PC-3 (cell line): ENCODE measurements around the gene TLN1. TPM values are rescaled to one million over a fixed set of nuclear protein-coding genes. Genes with fewer than 3 reads are reported as not detected.

Experiments used
- ATAC-seq: fragments of 200-7000 bp; cut with Tn5 transposase; 2 replicates; pipeline ENCODE4 v1.9.1; 2020; ENCODE audit warnings: mild to moderate bottlenecking, moderate library complexity
- BruUV-seq: library from RNA; stranded (reverse); fragments of 400-500 nt; replicated peaks from 2 replicates; lab custom pipeline; 2021; lab: Mats Ljungman, UMichigan
- CTCF ChIA-PET: fragments of 300-600 bp; sonication (Branson Sonifier 250); formaldehyde crosslinking; loops from one replicate; lab custom pipeline; 2022; ENCODE audit warnings: antibody characterized with exemption; lab: Charles Lee
- POLR2A ChIA-PET: fragments of 300-600 bp; sonication (Branson Sonifier 250); formaldehyde crosslinking; loops from one replicate; lab custom pipeline; 2022; ENCODE audit warnings: antibody characterized with exemption; ENCODE audit not compliant: unreplicated experiment; lab: Charles Lee
- DNase-seq: peaks from one replicate; pipeline ENCODE4 v3.0.0-alpha.2; 2015
- H2AFZ ChIP-seq: fragments of 300-600 bp; sonication (generic); 2 replicates; pipeline ENCODE4 v1.6.0; 2016; ENCODE audit warnings: antibody characterized with exemption, low read length
- H3F3A ChIP-seq: fragments of 300-600 bp; sonication (generic); one replicate; pipeline ENCODE4 v1.6.0; 2017; ENCODE audit warnings: antibody characterized with exemption, low read length, control low read depth, mild to moderate bottlenecking; ENCODE audit not compliant: unreplicated experiment
- H3K27ac ChIP-seq: fragments of 300-600 bp; sonication (generic); 2 replicates; pipeline ENCODE4 v1.5.1; 2016; ENCODE audit warnings: mild to moderate bottlenecking, low read length
- H3K27me3 ChIP-seq: fragments of 300-600 bp; sonication (generic); 2 replicates; pipeline ENCODE4 v1.6.1; 2016; ENCODE audit warnings: low read length, mixed read lengths
- H3K36me3 ChIP-seq: fragments of 300-600 bp; sonication (generic); 2 replicates; pipeline ENCODE4 v1.6.1; 2016; ENCODE audit warnings: low read depth, mixed run types, low read length, mixed read lengths
- H3K4me1 ChIP-seq: fragments of 300-600 bp; sonication (generic); 2 replicates; pipeline ENCODE4 v1.5.1; 2016; ENCODE audit warnings: low read length; ENCODE audit not compliant: insufficient read depth
- H3K4me2 ChIP-seq: fragments of 300-600 bp; sonication (generic); 2 replicates; pipeline ENCODE4 v1.6.0; 2016; ENCODE audit warnings: low read length
- H3K4me3 ChIP-seq: fragments of 300-600 bp; sonication (generic); 2 replicates; pipeline ENCODE4 v1.5.1; 2016; ENCODE audit warnings: mild to moderate bottlenecking, low read length, mixed read lengths
- H3K79me2 ChIP-seq: fragments of 300-600 bp; sonication (generic); 2 replicates; pipeline ENCODE4 v1.6.1; 2017; ENCODE audit warnings: low read length, mixed read lengths
- H3K9ac ChIP-seq: fragments of 300-600 bp; sonication (generic); 2 replicates; pipeline ENCODE4 v1.6.0; 2016; ENCODE audit warnings: mild to moderate bottlenecking, low read length
- H3K9me2 ChIP-seq: fragments of 300-600 bp; sonication (generic); replicated peaks from 2 replicates; pipeline ENCODE4 v1.6.1; 2016; ENCODE audit warnings: mixed run types, low read length, mixed read lengths
- H3K9me3 ChIP-seq: fragments of 300-600 bp; sonication (generic); 2 replicates; pipeline ENCODE4 v1.6.1; 2016; ENCODE audit warnings: low read length, mixed read lengths
- H4K20me1 ChIP-seq: fragments of 300-600 bp; sonication (generic); 2 replicates; pipeline ENCODE4 v1.6.1; 2016; ENCODE audit warnings: low read length, mixed read lengths
- EZH2 ChIP-seq: fragments of 300-600 bp; sonication (generic); IDR thresholded peaks from one replicate; pipeline ENCODE4 v1.6.1; 2017; ENCODE audit warnings: antibody characterized with exemption, mild to moderate bottlenecking, low read length; ENCODE audit not compliant: unreplicated experiment
- EZH2phosphoT487 ChIP-seq: fragments of 300-600 bp; sonication (generic); IDR thresholded peaks from 2 replicates; pipeline ENCODE4 v1.6.1; 2018; ENCODE audit warnings: mild to moderate bottlenecking, antibody characterized with exemption, low read length, borderline replicate concordance
- intact Hi-C: fragments of 100-400 bp; cut with micrococcal nuclease; formaldehyde crosslinking; loops from 2 replicates; pipeline ENCODE4 v1.9.0; 2023
- total RNA-seq: library from RNA; depleted of rRNA; stranded (reverse); fragments of >200 nt; gene quantifications from 2 replicates; pipeline ENCODE4 v1.2.3, GENCODE V29; 2014
- TF ChIP-seq, protein P1 (sequence below): fragments of 300-600 bp; sonication (generic); conservative IDR thresholded peaks from 2 replicates; pipeline ENCODE4 v1.5.1; 2017; ENCODE audit warnings: antibody characterized with exemption, low read depth, mild to moderate bottlenecking, low read length

The TLN1 gene
- total RNA-seq, 1 experiment from 2014 or later, result 118 TPM

DNA sequence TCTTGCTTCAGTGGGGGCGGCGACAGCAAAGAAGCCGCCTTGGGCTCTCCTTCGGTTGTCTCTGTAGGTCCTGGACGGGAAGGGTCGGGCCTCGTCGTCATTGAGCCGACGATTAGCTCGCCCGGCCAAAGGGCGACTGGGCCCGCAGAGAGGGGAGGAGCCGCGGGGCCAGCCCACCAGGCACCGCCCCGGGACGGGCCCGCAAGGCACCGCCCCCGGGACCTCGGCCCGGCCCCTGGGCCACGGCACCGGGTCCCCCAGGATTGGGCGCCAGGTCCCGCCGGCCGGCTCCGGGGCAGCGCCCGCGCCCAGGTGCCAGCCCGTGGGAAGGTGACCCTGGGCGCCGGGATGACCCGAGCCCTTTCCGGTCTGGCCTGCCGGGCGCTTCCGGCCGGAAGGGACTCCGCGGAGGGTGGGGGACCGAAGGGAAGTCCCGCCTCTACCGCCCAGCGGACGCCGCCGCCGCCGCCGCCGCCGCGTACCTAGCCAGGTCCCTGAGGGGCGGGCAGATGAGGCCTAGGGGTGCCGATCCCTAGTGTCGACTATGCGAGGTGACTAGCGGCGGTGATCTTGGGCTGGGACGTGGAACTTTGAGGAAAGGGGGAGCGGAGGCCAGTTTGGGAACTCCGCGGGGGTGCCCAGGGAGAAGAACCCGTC, 17.0 kb upstream of the TLN1 start, which contains the start of the genes GBA2 and RGP1:
Gene GBA2, minus strand, starts transcription at position 371 of the 657 bp plus-strand sequence. CDS start 524 bp downstream, outside the sequence.
Gene RGP1, plus strand, starts transcription at position 430 of the 657 bp plus-strand sequence. CDS start 469 bp downstream, outside the sequence.
- H3K9me2 ChIP-seq, result no peaks in the 10 kb centered on the region
- H3K27me3 ChIP-seq, result no peaks in the 10 kb centered on the region
- peaks cover 22% of the 10 kb centered on the region for H3K4me1 ChIP-seq
- no peaks in the 10 kb centered on the region for H3F3A ChIP-seq
- peak within 1 kb of the TSS; percentile 98 for H3K4me2 ChIP-seq
- peaks cover 4% of the 10 kb centered on the region; the same call in 1 of the 2 replicates for H3K36me3 ChIP-seq
- ATAC-seq (peak; percentile 58), DNase-seq (peak; percentile 74)
- no peaks in the 10 kb centered on the region for H3K9me3 ChIP-seq
- TF ChIP-seq EZH2, result no peak
- TF ChIP-seq, protein P1, sequence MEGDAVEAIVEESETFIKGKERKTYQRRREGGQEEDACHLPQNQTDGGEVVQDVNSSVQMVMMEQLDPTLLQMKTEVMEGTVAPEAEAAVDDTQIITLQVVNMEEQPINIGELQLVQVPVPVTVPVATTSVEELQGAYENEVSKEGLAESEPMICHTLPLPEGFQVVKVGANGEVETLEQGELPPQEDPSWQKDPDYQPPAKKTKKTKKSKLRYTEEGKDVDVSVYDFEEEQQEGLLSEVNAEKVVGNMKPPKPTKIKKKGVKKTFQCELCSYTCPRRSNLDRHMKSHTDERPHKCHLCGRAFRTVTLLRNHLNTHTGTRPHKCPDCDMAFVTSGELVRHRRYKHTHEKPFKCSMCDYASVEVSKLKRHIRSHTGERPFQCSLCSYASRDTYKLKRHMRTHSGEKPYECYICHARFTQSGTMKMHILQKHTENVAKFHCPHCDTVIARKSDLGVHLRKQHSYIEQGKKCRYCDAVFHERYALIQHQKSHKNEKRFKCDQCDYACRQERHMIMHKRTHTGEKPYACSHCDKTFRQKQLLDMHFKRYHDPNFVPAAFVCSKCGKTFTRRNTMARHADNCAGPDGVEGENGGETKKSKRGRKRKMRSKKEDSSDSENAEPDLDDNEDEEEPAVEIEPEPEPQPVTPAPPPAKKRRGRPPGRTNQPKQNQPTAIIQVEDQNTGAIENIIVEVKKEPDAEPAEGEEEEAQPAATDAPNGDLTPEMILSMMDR, result no peak
- no peak for TF ChIP-seq EZH2phosphoT487
- H3K4me3 ChIP-seq, result peak within 1 kb of the TSS; percentile 95
- peak within 1 kb of the TSS; percentile 65 for H3K27ac ChIP-seq
- POLR2A ChIA-PET, result interaction anchor here (0.8 kb wide), 2 partner anchors 10 to 53 kb away, joined by 3 to 4 read pairs; no protein-coding TSS in a partner anchor
- peak within 1 kb of the TSS; percentile 88 for H2AFZ ChIP-seq
- BruUV-seq, result no TSS peak
- H4K20me1 ChIP-seq, result peaks cover 29% of the 10 kb centered on the region
- CTCF ChIA-PET, result interaction anchor here (2.1 kb wide), 1 partner anchor 23 kb away, joined by 6 read pairs; no protein-coding TSS in a partner anchor
- intact Hi-C loops, result no loop called here
- peaks cover 68% of the 10 kb centered on the region for H3K79me2 ChIP-seq
- peak within 1 kb of the TSS; percentile 91 for H3K9ac ChIP-seq

DNA sequence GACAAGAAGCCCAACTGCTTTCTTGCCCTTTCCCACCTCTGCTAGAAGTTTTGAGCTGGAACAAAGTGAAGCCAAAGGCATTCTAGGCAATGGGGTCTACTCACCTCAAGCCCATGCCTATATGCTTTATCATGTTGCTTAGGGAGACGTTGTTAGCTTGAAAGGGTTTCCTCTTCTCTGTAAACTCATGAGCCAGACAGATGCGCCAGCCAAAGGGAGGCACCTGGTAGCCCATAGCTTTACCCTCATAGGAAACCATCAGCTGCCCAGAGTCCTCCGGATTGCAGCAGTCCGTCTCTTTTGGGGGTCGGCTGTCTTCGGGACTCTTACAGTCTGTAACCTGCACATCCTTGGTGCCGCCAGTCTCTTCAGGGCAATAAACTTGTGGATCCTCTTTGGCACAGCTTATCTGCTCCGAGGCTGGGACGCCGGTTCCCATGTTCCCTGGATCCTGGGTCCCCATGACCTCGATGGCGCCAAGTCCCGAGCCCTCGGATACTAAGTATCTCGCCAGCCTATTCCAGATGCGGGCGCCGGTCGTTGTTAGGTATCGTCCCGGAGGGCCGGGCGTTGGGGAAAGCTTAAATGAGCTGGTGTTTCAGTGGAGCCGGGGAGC, 16.4 kb upstream of the TLN1 start:
- H3K27ac ChIP-seq, result peak overlapping the region; percentile 65
- DNase-seq (no peak), ATAC-seq (no peak)
- no peaks in the 10 kb centered on the region for H3K9me2 ChIP-seq
- H3K27me3 ChIP-seq, result no peaks in the 10 kb centered on the region
- peaks cover 10% of the 10 kb centered on the region; the same call in 1 of the 2 replicates for H3K36me3 ChIP-seq
- POLR2A ChIA-PET, result interaction anchor here (0.8 kb wide), 2 partner anchors 9 to 52 kb away, joined by 3 to 4 read pairs; no protein-coding TSS in a partner anchor
- peaks cover 74% of the 10 kb centered on the region for H3K79me2 ChIP-seq
- H3K4me2 ChIP-seq, result peak overlapping the region; percentile 98
- peaks cover 29% of the 10 kb centered on the region for H4K20me1 ChIP-seq
- CTCF ChIA-PET, result interaction anchor here (2.1 kb wide), 1 partner anchor 23 kb away, joined by 6 read pairs; no protein-coding TSS in a partner anchor
- peak overlapping the region; percentile 91 for H3K9ac ChIP-seq
- peak overlapping the region; percentile 95 for H3K4me3 ChIP-seq
- peak overlapping the region; percentile 88; the same call in 1 of the 2 replicates for H2AFZ ChIP-seq
- no peaks in the 10 kb centered on the region for H3K9me3 ChIP-seq
- TSS peak; percentile 50 for BruUV-seq
- H3F3A ChIP-seq, result no peaks in the 10 kb centered on the region
- no peak for TF ChIP-seq EZH2phosphoT487
- TF ChIP-seq, protein P1, result no peak
- TF ChIP-seq EZH2, result no peak
- H3K4me1 ChIP-seq, result peaks cover 22% of the 10 kb centered on the region
- intact Hi-C loops, result no loop called here
